C4-2B (cell line): ENCODE data around the gene TTLL10.

Experiments
- ZFX ChIP-seq: fragments of 450-650 bp; IDR thresholded peaks from 2 replicates; pipeline ENCODE4 v1.6.1; 2017
- TF ChIP-seq, protein P1 (sequence below): fragments of 450-650 bp; conservative IDR thresholded peaks from 2 replicates; pipeline ENCODE4 v1.5.1; 2017; ENCODE audit warnings: mild to moderate bottlenecking

DNA sequence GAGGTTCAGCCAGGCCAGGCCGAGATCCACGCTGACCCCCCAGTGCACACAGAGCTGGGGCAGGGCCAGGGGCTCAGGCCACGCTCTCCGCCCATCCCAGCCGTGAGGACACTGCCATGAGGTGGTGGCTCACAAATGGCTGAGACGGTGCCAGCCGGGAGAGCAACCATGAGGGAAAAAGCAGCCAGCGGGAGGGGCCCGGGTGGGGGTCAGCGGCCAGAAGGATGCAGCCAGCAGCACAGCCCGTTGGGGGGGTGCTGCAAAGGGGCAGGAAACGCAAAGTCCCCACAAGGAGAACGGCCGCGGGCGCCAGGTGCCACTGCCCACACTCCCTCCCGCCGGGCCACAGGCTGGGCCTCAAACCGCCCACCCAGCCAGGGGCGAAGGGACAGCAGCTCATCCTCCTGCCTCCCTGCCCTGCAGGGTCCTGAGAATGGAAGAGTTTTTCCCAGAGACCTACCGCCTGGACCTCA lies 8.3 kb downstream of the TTLL10 start:
- TF ChIP-seq, protein P1, sequence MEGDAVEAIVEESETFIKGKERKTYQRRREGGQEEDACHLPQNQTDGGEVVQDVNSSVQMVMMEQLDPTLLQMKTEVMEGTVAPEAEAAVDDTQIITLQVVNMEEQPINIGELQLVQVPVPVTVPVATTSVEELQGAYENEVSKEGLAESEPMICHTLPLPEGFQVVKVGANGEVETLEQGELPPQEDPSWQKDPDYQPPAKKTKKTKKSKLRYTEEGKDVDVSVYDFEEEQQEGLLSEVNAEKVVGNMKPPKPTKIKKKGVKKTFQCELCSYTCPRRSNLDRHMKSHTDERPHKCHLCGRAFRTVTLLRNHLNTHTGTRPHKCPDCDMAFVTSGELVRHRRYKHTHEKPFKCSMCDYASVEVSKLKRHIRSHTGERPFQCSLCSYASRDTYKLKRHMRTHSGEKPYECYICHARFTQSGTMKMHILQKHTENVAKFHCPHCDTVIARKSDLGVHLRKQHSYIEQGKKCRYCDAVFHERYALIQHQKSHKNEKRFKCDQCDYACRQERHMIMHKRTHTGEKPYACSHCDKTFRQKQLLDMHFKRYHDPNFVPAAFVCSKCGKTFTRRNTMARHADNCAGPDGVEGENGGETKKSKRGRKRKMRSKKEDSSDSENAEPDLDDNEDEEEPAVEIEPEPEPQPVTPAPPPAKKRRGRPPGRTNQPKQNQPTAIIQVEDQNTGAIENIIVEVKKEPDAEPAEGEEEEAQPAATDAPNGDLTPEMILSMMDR = no peak
- no peak for TF ChIP-seq ZFX
